Tibial nerve (tissue), 4 donors: ENCODE results near the gene STARD13.

Experiments used
- EP300 ChIP-seq, 2 donors: sonication (generic); formaldehyde crosslinking; IDR thresholded peaks; one replicate each; pipeline ENCODE4 v1.6.1; 2017; ENCODE audit warnings: antibody characterized with exemption in 2 of 2, mild to moderate bottlenecking in 1 of 2
- POLR2A ChIP-seq, 2 donors: fragments of 450-650 bp; IDR thresholded peaks; one replicate each; pipeline ENCODE4 v1.6.1; 2017; ENCODE audit warnings: antibody characterized with exemption in 2 of 2, mild to moderate bottlenecking in 2 of 2, moderate library complexity in 2 of 2
- TF ChIP-seq, protein P1 (sequence below), 5 experiments: fragments of 200-600 bp in 3 of 5; fragments of 450-650 bp in 2 of 5; sonication (generic) in 3 of 5; IDR thresholded peaks; one replicate each; pipeline ENCODE4 v1.5.1; 2016 to 2019; ENCODE audit warnings: antibody characterized with exemption in 5 of 5, mild to moderate bottlenecking in 3 of 5, moderate library complexity in 2 of 5

DNA sequence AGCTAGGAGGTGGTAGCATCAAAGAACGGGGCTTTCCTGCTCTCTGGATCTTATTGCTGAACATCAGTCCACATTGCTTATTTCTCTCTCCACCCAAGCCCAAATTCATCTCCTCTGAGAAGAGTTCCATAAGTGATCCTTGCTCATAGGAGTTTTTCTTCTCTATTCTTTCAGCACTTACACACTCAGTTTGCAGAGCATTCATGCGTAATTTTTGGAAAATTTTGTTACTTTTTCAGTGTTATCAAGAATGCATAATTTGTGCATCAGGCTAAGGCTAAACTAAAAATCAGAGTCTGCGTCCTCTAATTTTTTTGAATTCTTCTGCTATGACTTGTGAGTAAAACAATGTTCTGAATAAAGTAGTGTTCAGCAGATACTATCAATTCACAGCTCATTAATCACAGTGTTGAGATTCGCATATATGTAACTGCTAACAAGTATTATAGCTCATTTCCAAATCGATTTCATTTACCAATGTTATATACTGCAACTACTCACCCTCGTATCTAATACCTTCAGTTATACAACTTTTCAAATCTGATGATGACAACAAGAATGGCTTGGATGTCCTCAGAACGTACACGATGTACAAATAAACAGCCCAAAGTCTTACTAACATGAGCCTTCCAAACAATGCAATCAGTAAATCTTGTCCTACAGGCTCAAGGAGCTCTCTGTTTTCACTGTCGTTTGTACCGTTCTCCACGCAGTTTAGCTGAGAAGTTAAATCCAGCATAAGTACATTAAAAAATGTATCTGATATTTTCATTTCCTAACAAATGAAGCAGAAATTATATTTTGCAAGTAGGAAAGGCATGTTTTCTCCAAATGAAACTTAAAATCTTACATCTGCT, 36.4 kb upstream of the STARD13 start:
- peak in 1 of 2 donors; percentile 16 for TF ChIP-seq POLR2A (IDR thresholded peaks at IDR 0.05)
- TF ChIP-seq, protein P1, sequence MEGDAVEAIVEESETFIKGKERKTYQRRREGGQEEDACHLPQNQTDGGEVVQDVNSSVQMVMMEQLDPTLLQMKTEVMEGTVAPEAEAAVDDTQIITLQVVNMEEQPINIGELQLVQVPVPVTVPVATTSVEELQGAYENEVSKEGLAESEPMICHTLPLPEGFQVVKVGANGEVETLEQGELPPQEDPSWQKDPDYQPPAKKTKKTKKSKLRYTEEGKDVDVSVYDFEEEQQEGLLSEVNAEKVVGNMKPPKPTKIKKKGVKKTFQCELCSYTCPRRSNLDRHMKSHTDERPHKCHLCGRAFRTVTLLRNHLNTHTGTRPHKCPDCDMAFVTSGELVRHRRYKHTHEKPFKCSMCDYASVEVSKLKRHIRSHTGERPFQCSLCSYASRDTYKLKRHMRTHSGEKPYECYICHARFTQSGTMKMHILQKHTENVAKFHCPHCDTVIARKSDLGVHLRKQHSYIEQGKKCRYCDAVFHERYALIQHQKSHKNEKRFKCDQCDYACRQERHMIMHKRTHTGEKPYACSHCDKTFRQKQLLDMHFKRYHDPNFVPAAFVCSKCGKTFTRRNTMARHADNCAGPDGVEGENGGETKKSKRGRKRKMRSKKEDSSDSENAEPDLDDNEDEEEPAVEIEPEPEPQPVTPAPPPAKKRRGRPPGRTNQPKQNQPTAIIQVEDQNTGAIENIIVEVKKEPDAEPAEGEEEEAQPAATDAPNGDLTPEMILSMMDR (IDR thresholded peaks at IDR 0.05): no peak
- TF ChIP-seq EP300 (IDR thresholded peaks at IDR 0.05): peak in 1 of 2 donors; percentile 64
